Activated naive CD8-positive, alpha-beta T cell (primary cell): ENCODE data around the gene STAT5A.
A peak's percentile ranks its signal among the peaks of the same experiment; 100 is the strongest.

Experiments used
- H3K27ac Mint-ChIP-seq: one replicate; pipeline ENCODE4 v1.8.0; 2021; ENCODE audit warnings: mixed read lengths
- H3K27me3 Mint-ChIP-seq: one replicate; pipeline ENCODE4 v1.8.0; 2021; ENCODE audit warnings: mixed read lengths
- H3K36me3 Mint-ChIP-seq: one replicate; pipeline ENCODE4 v1.8.0; 2021; ENCODE audit warnings: mixed read lengths
- H3K4me1 Mint-ChIP-seq: one replicate; pipeline ENCODE4 v1.8.0; 2021; ENCODE audit warnings: low read depth, mixed read lengths
- H3K4me3 Mint-ChIP-seq: one replicate; pipeline ENCODE4 v1.8.0; 2021; ENCODE audit warnings: mild to moderate bottlenecking, mixed read lengths
- H3K9me3 Mint-ChIP-seq: one replicate; pipeline ENCODE4 v1.8.0; 2021; ENCODE audit warnings: low read depth, mixed read lengths

Gene STAT5A

DNA sequence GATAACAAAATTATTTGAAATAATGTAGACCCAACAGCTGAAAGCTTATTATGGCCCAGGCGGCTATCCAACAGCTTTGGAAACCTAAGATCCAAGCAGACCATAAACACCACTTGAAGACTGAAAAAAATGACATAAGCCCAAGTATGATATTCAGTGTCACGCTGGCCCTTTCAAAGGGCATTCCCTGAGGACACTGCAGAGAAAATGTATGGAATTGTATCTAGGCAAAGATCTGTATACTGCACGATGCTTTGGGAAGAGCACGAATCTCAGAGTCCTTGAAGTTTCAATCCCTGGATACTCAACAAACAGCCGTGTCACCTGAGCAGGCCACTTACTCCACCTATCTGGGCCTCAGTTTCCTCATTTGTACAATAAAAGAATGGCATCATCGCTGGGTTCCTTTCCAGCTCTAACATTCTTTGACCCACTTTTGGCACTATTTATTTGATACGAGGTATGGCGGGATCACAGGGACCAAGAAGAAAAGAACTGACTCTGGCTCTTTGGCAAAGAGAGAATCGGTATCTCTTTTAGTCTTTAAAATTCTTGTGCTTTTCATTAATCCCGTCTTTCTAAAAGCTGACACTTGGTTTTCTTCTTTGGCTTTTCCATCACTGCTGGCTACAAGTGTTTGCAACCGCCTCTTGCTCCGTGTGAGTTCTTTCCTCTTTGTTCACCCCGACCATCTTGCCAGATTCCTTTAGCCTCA is 13.3 kb upstream of the STAT5A start:
- no peaks in the 10 kb centered on the region for H3K9me3 Mint-ChIP-seq
- H3K4me3 Mint-ChIP-seq: peak overlapping the region; percentile 98
- peaks cover 5% of the 10 kb centered on the region for H3K36me3 Mint-ChIP-seq
- no peaks in the 10 kb centered on the region for H3K27me3 Mint-ChIP-seq
- peak overlapping the region; percentile 99 for H3K27ac Mint-ChIP-seq
- H3K4me1 Mint-ChIP-seq: peaks cover 68% of the 10 kb centered on the region

DNA sequence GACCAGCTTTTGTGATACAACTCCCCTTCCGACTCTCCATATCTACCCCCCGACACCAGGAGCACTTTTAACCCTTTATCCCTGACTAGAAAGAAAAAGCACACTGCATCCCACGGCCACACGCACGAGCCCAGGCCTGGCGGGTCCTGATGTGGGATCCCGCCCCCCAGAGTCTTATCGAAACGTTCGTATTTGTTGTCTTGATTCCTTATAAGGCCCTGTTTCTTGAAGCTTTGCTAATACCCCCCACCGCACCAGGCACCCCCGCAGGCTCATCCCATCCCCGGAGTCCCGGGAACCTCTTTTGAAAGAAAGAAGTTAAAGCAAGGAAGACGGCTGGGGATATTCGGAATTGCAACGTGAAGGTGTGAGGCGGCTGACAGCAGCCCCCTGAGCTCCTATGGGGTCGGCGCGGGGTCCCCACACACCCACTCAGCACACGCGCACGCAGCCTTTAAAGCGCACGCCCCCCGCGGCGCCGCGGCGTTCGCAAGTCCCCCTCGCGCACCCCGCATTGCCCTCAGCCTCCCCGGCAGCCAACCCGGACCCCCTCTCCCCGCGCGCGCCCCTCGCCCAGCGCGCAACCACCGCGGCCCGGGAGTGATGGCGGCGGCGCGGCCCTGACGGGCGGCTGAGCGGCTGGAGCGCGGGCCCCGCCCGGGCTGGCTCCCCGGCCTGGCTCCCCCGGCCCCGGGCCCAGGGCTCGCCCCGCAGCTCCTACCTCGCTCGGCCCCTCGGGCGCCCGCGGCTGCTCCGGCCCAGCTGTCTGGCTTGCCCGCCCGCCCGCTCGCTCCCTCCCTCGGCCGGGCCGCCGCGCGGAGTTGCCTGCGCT is 12.6 kb upstream of the STAT5A start:
- Mint-ChIP-seq H3K4me1 (peaks cover 60% of the 10 kb centered on the region), H3K9me3 (no peaks in the 10 kb centered on the region), H3K27me3 (no peaks in the 10 kb centered on the region), H3K27ac (peak overlapping the region; percentile 99), H3K4me3 (peak overlapping the region; percentile 98), H3K36me3 (peaks cover 4% of the 10 kb centered on the region)

DNA sequence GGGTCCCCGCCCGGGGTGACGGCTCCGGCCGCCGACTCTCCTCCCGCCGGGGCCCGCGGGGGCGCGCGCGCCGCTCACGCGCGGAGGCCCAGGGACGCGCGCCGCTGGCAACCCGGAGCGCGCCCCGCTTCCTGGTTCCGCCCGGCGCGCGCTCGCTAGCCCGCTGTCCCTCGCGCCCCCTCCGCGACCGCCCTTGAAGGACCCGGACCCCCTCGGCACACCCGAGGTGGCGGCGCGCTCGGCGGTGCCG is 12.0 kb upstream of the STAT5A start, which contains the start of gene STAT5B:
TSS of gene STAT5B (minus strand) at position 33 of the 250 bp plus-strand sequence. CDS start 44,264 bp downstream, outside the sequence.
- H3K36me3 Mint-ChIP-seq: peaks cover 3% of the 10 kb centered on the region
- peaks cover 55% of the 10 kb centered on the region for H3K4me1 Mint-ChIP-seq
- H3K9me3 Mint-ChIP-seq: no peaks in the 10 kb centered on the region
- peak within 1 kb of the TSS; percentile 98 for H3K4me3 Mint-ChIP-seq
- H3K27ac Mint-ChIP-seq: peak within 1 kb of the TSS; percentile 99
- H3K27me3 Mint-ChIP-seq: no peaks in the 10 kb centered on the region

DNA sequence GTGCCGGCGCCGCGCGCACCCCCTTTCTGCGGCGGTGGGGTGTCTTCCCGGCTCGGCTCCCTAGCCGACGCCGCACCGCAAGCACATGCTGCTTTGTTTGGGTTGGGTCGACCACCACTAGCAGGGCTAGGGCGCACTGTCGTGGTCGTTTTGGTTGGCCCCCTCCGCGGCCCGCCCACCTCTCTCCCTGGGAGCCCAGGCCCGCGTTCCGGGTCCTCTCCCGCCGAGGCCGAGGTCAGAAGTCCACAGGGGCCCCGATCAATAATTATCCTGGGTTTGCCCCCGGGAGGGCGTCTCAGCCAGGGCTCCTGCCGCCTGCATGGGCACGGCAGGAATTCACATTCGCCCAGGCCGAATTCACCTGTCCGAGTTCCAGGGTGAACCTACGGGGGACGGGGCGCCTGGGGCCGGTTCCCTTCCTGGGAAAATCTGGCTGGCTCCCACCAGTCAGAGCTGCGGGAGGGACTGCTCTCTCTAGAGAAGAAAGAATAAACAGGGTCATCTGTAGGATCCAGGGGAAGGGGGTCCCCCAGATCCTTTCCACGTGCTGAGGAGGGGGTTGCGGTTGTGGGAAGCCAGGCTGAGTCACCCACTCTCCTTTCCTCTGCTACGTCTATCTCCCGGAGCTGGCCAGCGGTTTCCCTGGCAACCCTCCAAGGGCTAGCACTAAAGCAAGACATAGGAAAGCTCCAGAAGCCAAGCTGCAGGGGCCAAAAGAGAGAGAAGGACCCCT is 11.5 kb upstream of the STAT5A start:
- H3K9me3 Mint-ChIP-seq: no peaks in the 10 kb centered on the region
- H3K36me3 Mint-ChIP-seq: peaks cover 3% of the 10 kb centered on the region
- no peaks in the 10 kb centered on the region for H3K27me3 Mint-ChIP-seq
- peak overlapping the region; percentile 87 for H3K4me3 Mint-ChIP-seq
- peak overlapping the region; percentile 92 for H3K27ac Mint-ChIP-seq
- peaks cover 52% of the 10 kb centered on the region for H3K4me1 Mint-ChIP-seq

DNA sequence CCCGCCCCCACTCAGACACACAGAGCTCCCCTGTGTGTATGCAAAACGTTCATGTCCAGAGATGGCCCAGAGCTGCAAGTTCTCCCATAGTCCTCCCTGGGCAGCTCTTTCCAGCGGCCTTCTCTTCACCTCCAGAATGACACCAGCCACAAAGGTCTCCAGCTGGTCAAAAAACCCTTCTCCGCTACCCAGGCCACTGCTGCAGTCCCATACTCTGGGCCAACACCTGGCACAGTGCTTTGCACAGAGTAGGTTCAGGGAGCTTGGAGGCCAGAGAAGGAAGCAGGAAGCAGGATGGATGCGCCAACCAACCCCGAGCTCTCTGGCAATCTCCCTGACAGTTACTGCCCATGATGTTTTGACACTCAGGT is 11.0 kb upstream of the STAT5A start:
- H3K27me3 Mint-ChIP-seq: no peaks in the 10 kb centered on the region
- peak overlapping the region; percentile 87 for H3K4me3 Mint-ChIP-seq
- peak overlapping the region; percentile 92 for H3K27ac Mint-ChIP-seq
- peaks cover 46% of the 10 kb centered on the region for H3K4me1 Mint-ChIP-seq
- H3K36me3 Mint-ChIP-seq: peaks cover 3% of the 10 kb centered on the region
- H3K9me3 Mint-ChIP-seq: no peaks in the 10 kb centered on the region

DNA sequence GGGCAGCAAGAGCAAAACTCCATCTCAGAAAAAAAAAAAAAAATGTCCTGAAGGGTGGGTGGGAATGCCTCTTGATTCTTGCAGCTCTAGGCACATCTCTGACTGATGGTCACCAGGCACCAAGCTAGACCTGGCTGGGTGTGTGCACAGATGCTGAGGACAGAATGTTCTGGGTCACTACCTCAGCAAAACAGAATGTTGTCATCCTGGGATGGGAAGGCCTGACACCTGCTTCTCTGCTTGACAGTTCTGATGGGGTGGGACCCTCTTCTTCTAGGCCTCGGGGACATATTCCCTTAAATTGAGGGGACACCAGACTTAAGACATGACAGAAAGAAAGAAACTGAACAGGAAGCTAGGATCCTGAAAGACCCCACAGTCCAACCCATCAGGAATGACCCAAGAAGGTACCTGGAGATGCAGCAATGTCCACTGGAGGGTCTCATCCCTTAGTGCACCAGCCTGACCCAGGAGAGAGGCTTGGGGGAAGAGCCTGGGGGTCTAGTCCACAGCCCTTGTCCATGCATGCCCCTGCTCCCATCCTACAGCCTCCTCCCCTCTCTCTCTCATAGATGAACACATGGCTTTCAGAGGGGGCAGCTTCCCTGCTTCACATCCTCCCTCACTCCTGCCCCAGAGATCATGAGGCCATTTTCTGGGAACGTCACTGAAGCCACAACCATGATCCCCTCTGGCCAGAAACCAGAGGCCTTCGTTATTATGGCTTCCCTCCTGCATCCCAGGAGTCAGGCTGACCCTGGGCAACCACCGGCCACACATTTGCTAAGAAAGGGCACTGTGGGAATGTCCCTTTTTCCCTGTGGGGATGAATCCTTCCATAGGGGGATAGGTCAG is 8.3 kb upstream of the STAT5A start:
- no peak overlapping the region for H3K4me3 Mint-ChIP-seq
- H3K36me3 Mint-ChIP-seq: peaks cover 6% of the 10 kb centered on the region
- no peaks in the 10 kb centered on the region for H3K9me3 Mint-ChIP-seq
- H3K27me3 Mint-ChIP-seq: no peaks in the 10 kb centered on the region
- peaks cover 34% of the 10 kb centered on the region for H3K4me1 Mint-ChIP-seq
- H3K27ac Mint-ChIP-seq: no peak overlapping the region

DNA sequence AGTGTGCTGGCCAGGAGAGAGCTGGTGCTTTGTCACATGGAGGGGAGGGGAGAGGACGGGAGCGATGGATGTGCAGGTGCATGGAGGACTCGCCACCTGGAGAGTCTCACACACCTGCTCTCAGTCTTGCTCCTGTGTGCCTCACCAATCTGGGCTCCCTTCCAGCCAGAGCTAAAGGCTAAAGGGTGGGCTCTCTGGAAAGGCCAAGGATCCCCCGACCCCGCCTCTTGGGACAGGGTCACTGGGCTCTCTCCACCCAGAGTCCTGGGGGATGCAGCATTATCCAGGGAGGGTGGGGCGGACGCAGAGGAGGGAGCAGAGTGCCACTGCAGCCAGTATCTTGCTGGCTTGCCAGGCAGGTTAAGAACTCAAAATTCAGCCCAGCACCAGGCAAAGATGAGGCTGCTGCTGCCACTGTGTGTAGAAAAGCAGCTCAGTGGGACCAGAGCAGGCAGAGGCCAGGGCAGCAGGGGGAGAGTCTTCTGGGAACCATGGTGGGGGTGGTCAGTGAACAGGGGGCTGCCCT is 6.7 kb upstream of the STAT5A start:
- Mint-ChIP-seq H3K36me3 (peaks cover 6% of the 10 kb centered on the region), H3K27me3 (no peaks in the 10 kb centered on the region), H3K27ac (no peak overlapping the region), H3K4me3 (no peak overlapping the region), H3K9me3 (no peaks in the 10 kb centered on the region), H3K4me1 (peaks cover 36% of the 10 kb centered on the region)

DNA sequence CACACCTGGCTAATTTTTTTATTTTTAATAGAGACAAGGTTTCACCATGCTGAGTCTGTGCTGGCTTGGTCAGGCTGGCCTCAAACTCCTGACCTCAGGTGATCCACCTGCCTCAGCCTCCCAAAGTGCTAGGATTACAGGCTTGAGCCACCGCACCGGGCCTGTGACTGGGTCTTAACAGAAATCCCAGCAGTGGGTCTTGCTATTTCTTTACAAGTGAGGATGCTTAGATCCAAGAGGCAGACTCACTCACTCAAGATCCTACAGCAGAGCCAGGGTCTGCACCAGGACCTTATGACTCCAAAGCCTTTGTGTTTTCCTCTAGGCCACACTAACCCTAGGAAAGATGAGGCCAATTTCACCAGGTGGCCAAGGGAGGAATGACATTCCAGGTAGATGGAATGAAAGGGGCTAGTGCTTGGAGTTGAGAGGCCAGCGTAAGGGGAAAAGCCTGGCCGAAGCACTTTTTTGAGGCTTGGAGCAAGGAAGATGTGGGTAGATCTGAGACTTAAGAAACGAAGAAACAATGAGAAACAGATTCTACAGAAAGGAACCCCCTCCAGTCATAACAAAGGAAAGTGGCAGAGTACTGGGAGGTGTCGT is 5.7 kb upstream of the STAT5A start:
- H3K4me3 Mint-ChIP-seq: peak overlapping the region; percentile 51

DNA sequence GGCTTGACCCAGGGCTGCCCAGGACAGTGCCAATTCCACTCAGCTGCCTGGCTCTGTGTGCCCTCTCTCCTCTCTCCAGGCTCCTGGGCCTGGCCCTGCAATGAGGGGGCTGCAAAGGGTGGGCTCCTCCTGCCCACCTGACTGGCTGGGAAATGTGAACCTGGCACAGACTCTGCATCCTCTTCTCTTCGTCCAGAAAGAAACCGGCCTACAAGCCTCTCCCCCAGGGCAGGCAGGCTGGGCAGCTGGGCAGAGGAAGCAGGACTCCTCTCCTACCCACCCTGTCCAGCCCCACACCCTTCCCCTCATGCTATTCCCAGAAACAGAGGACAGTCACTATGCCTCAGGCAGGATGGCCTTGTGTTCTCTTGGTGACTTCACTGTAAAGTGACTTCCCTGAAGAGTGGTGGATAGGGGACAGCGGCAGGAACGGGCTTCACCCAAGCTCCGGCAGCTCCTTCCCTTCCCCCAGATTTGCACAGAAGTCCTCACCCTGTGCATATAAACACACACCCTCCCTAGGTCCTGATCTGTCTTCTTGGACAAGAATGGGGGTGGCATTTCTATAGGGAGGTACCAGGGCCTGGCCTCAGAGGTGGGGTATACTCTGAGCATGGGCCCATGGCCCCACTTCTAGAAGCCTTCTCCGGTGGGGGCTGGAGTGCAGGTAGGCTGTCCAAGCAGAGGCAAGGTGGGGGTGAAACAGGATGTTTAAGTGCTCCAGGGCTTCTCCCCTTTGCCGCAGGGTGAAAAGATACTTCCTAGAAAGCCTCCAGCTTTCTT is 4.9 kb upstream of the STAT5A start:
- H3K4me3 Mint-ChIP-seq: peak overlapping the region; percentile 51
- peak overlapping the region; percentile 84 for H3K27ac Mint-ChIP-seq

More for the DNA sequence above, 5.7 kb upstream of the STAT5A start:
- Mint-ChIP-seq H3K9me3 (no peaks in the 10 kb centered on the region), H3K27ac (peak overlapping the region; percentile 84), H3K27me3 (no peaks in the 10 kb centered on the region), H3K4me1 (peaks cover 36% of the 10 kb centered on the region), H3K36me3 (peaks cover 6% of the 10 kb centered on the region)

DNA sequence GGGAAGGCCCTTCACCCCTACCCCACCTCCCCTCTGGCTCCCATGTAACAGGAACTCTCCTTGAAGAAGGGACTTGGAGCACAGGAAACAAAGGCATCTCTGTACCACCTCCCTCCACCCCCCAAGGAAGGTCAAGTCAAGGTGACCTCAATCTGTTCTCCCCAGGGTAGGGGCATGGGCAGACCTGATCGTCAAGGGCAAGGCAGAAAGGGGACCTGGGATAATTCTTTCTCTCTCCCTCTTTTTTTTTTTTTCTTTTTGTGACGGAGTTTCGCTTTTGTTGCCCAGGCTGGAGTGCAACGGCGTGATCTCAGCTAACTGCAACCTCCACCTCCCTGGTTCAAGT is 4.3 kb upstream of the STAT5A start:
- Mint-ChIP-seq H3K27ac (peak overlapping the region; percentile 28), H3K36me3 (peaks cover 6% of the 10 kb centered on the region), H3K4me1 (peaks cover 35% of the 10 kb centered on the region), H3K4me3 (no peak overlapping the region), H3K9me3 (no peaks in the 10 kb centered on the region), H3K27me3 (no peaks in the 10 kb centered on the region)

More for the DNA sequence above, 4.9 kb upstream of the STAT5A start:
- H3K36me3 Mint-ChIP-seq: peaks cover 6% of the 10 kb centered on the region
- H3K9me3 Mint-ChIP-seq: no peaks in the 10 kb centered on the region
- H3K4me1 Mint-ChIP-seq: peaks cover 34% of the 10 kb centered on the region
- H3K27me3 Mint-ChIP-seq: no peaks in the 10 kb centered on the region

DNA sequence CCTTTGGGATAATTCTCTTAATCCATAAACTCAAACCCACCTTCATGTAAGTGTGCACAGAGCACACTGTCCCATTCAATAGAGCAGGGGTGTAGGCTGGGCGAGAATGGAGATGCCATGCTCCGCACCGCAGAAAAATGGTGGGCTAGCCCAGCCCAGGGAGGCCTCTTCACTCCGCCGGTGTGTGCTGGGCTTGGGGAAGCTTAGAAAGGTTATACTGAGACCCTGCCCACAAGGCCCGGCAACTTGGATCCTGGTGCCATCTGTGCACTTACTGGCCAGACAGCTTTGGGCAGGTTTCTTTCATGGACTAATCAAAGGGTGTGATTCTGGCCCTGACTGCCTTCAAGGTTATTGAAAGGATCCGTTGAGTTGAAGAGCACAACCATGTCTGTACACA is 3.7 kb upstream of the STAT5A start:
- Mint-ChIP-seq H3K4me3 (peak overlapping the region; percentile 30), H3K9me3 (no peaks in the 10 kb centered on the region)

DNA sequence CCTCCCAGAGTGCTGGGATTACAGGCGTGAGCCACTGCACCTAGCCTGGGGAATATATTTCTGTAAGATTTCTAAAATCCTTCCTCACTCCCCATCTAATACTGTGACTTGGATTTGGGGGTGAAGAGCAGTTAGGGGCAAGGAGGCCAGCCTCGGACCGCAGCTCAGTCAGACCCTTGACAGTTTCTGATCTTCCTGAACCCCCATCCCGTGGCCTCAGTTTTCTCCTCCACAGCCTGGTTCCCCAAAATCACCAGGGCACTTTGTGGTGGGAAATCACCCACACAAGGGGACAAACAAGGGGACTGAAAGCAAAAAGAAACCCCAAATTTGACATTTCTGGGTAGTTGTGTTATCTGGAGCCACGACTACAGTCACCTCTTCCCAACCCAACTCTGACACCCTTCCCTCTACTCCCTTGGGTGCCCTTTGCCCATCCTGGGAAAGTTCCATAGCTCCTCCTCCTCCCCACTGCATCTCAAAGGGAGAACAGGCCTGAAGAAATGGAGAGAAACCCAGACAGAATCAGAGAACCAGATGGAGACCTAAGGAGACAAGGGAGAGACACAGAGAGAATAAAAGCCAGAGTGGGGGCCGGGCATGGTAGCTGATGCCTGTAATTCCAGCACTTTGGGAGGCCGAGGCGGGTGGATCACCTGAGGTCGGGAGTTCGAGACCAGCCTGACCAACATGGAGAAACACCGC is 2.8 kb upstream of the STAT5A start:
- peaks cover 12% of the 10 kb centered on the region for H3K36me3 Mint-ChIP-seq
- H3K4me1 Mint-ChIP-seq: peaks cover 43% of the 10 kb centered on the region

More for the DNA sequence above, 3.7 kb upstream of the STAT5A start:
- H3K27ac Mint-ChIP-seq: peak overlapping the region; percentile 28
- peaks cover 38% of the 10 kb centered on the region for H3K4me1 Mint-ChIP-seq
- peaks cover 6% of the 10 kb centered on the region for H3K36me3 Mint-ChIP-seq
- no peaks in the 10 kb centered on the region for H3K27me3 Mint-ChIP-seq

More for the DNA sequence above, 2.8 kb upstream of the STAT5A start:
- no peaks in the 10 kb centered on the region for H3K9me3 Mint-ChIP-seq
- peak overlapping the region; percentile 98 for H3K4me3 Mint-ChIP-seq
- H3K27me3 Mint-ChIP-seq: no peaks in the 10 kb centered on the region
- peak overlapping the region; percentile 66 for H3K27ac Mint-ChIP-seq
